HepG2 (cell line): Measurements from ENCODE around the gene PDE6C. TPM values are rescaled to one million over a fixed set of nuclear protein-coding genes. Genes with fewer than 3 reads are reported as not detected.

Experiments used
- ETV6 ChIP-seq: sonication (generic); formaldehyde crosslinking; conservative IDR thresholded peaks from 2 replicates; pipeline ENCODE4 v1.4.0; 2020; ENCODE audit warnings: missing genetic modification reagents
- GATA4 ChIP-seq: sonication (generic); IDR thresholded peaks from 2 replicates; pipeline ENCODE4 v1.6.1; 2016; ENCODE audit warnings: antibody characterized with exemption, low read depth, borderline replicate concordance
- GPN1 ChIP-seq: sonication (generic); formaldehyde crosslinking; IDR thresholded peaks from 2 replicates; pipeline ENCODE4 v1.5.1; 2020; ENCODE audit warnings: missing genetic modification reagents, borderline replicate concordance
- HIC2 ChIP-seq: sonication (generic); formaldehyde crosslinking; IDR thresholded peaks from 2 replicates; pipeline ENCODE4 v1.9.0; 2022; ENCODE audit warnings: low read depth, missing genetic modification reagents
- JARID2 ChIP-seq: sonication (generic); formaldehyde crosslinking; IDR thresholded peaks from 2 replicates; pipeline ENCODE4 v1.8.1; 2023; ENCODE audit warnings: missing genetic modification reagents, inconsistent platforms; ENCODE audit not compliant: insufficient replicate concordance
- NFIC ChIP-seq: IDR thresholded peaks from 2 replicates; pipeline ENCODE4 v1.6.1; 2012; ENCODE audit warnings: mild to moderate bottlenecking, low read length, inconsistent platforms
- RBM39 ChIP-seq: fragments of 200-400 bp; formaldehyde crosslinking; IDR thresholded peaks from one replicate; pipeline ENCODE4 v1.6.1; 2018; ENCODE audit warnings: antibody characterized with exemption, mild to moderate bottlenecking, low read depth, low read length; ENCODE audit not compliant: poor library complexity, severe bottlenecking
- SRSF4 ChIP-seq: fragments of 200-400 bp; formaldehyde crosslinking; IDR thresholded peaks from one replicate; pipeline ENCODE4 v1.6.1; 2018; ENCODE audit warnings: mild to moderate bottlenecking, low read depth, low read length, moderate library complexity; ENCODE audit not compliant: poor library complexity, severe bottlenecking
- TEAD2 ChIP-seq: sonication (generic); formaldehyde crosslinking; IDR thresholded peaks from 2 replicates; pipeline ENCODE4 v1.9.0; 2021; ENCODE audit warnings: missing genetic modification reagents
- THAP9 ChIP-seq: sonication (generic); formaldehyde crosslinking; IDR thresholded peaks from 2 replicates; pipeline ENCODE4; 2020; ENCODE audit warnings: missing genetic modification reagents, mild to moderate bottlenecking, borderline replicate concordance
- TSC22D2 ChIP-seq: sonication (generic); formaldehyde crosslinking; IDR thresholded peaks from 2 replicates; pipeline ENCODE4 v1.5.1; 2020; ENCODE audit warnings: missing genetic modification reagents, mild to moderate bottlenecking, borderline replicate concordance
- ZNF280B ChIP-seq: sonication (generic); formaldehyde crosslinking; IDR thresholded peaks from 2 replicates; pipeline ENCODE4 v1.5.0; 2020; ENCODE audit warnings: missing genetic modification reagents, mild to moderate bottlenecking, borderline replicate concordance
- polyA plus RNA-seq, 8 experiments: library from polyadenylated mRNA; depleted of rRNA in 3 of 8; stranded (reverse) in 7 of 8; unstranded in 1 of 8; fragments of >200 nt; fragmentation: Illumina TruSeq in 4 of 8; extraction: Trizol in 4 of 8; gene quantifications; 2 replicates each; pipeline versions ENCODE4 v1.2.1 to v1.2.3, GENCODE V29; 2011 to 2016; ENCODE audit warnings: low read depth in 4 of 8, missing spikeins in 1 of 8, mixed read lengths in 1 of 8; ENCODE audit not compliant: insufficient read depth in 1 of 8
- total RNA-seq, 5 experiments: library from RNA; depleted of rRNA; stranded (reverse); fragments of >200 nt; fragmentation: Illumina TruSeq; extraction: Trizol; gene quantifications; 2 replicates each; pipeline ENCODE4 v1.2.3, GENCODE V29; 2016; ENCODE audit warnings: low read depth in 1 of 5
- TF ChIP-seq, protein P1 (sequence below): sonication (generic); formaldehyde crosslinking; IDR thresholded peaks from 2 replicates; pipeline ENCODE4 v1.4.0; 2020; ENCODE audit warnings: missing genetic modification reagents, mild to moderate bottlenecking, borderline replicate concordance
- TF ChIP-seq, protein P2 (sequence below): IDR thresholded peaks from 2 replicates; pipeline ENCODE4 v1.6.1; 2016; ENCODE audit warnings: mild to moderate bottlenecking, missing biosample characterization, missing genetic modification reagents
- TF ChIP-seq, protein P3 (sequence below): sonication (generic); formaldehyde crosslinking; IDR thresholded peaks from 2 replicates; pipeline ENCODE4 v1.4.0; 2020; ENCODE audit warnings: mild to moderate bottlenecking, missing genetic modification reagents

Gene PDE6C
- total and polyA plus RNA-seq, 2 of the 13 experiments (the other 11 are each of a cell fraction or from before 2014, with no cell fraction given): 0.64 TPM; not detected in 1

- peak; percentile 62 for TF ChIP-seq RBM39
- peak; percentile 95 for TF ChIP-seq HIC2 (CRISPR knock-in tag)
- no peak for TF ChIP-seq TSC22D2 (CRISPR knock-in tag)
- peak; percentile 72; the same call in 1 of the 2 replicates for TF ChIP-seq THAP9 (CRISPR knock-in tag)
- TF ChIP-seq, protein P1, sequence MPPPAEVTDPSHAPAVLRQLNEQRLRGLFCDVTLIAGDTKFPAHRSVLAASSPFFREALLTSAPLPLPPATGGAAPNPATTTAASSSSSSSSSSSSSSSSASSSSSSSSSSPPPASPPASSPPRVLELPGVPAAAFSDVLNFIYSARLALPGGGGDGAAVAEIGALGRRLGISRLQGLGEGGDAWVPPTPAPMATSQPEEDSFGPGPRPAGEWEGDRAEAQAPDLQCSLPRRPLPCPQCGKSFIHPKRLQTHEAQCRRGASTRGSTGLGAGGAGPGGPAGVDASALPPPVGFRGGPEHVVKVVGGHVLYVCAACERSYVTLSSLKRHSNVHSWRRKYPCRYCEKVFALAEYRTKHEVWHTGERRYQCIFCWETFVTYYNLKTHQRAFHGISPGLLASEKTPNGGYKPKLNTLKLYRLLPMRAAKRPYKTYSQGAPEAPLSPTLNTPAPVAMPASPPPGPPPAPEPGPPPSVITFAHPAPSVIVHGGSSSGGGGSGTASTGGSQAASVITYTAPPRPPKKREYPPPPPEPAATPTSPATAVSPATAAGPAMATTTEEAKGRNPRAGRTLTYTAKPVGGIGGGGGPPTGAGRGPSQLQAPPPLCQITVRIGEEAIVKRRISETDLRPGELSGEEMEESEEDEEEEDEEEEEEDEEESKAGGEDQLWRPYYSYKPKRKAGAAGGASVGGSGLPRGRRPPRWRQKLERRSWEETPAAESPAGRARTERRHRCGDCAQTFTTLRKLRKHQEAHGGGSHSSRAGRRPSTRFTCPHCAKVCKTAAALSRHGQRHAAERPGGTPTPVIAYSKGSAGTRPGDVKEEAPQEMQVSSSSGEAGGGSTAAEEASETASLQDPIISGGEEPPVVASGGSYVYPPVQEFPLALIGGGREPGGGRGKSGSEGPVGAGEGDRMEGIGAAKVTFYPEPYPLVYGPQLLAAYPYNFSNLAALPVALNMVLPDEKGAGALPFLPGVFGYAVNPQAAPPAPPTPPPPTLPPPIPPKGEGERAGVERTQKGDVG: no peak
- TF ChIP-seq GATA4: peak; percentile 81; the same call in 1 of the 2 replicates
- TF ChIP-seq ETV6 (CRISPR knock-in tag): no peak; the same call in none of the 2 replicates
- TF ChIP-seq, protein P2, sequence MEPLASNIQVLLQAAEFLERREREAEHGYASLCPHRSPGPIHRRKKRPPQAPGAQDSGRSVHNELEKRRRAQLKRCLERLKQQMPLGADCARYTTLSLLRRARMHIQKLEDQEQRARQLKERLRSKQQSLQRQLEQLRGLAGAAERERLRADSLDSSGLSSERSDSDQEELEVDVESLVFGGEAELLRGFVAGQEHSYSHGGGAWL (CRISPR knock-in tag): peak; percentile 66; the same call in 1 of the 2 replicates
- TF ChIP-seq GPN1 (CRISPR knock-in tag): no peak
- TF ChIP-seq SRSF4: no peak
- 0 out of 2 replicates have a peak, but pooled peaks have one; percentile 60 for TF ChIP-seq NFIC
- no peak for TF ChIP-seq TEAD2 (CRISPR knock-in tag)
- peak; percentile 90 for TF ChIP-seq ZNF280B
- TF ChIP-seq, protein P3, sequence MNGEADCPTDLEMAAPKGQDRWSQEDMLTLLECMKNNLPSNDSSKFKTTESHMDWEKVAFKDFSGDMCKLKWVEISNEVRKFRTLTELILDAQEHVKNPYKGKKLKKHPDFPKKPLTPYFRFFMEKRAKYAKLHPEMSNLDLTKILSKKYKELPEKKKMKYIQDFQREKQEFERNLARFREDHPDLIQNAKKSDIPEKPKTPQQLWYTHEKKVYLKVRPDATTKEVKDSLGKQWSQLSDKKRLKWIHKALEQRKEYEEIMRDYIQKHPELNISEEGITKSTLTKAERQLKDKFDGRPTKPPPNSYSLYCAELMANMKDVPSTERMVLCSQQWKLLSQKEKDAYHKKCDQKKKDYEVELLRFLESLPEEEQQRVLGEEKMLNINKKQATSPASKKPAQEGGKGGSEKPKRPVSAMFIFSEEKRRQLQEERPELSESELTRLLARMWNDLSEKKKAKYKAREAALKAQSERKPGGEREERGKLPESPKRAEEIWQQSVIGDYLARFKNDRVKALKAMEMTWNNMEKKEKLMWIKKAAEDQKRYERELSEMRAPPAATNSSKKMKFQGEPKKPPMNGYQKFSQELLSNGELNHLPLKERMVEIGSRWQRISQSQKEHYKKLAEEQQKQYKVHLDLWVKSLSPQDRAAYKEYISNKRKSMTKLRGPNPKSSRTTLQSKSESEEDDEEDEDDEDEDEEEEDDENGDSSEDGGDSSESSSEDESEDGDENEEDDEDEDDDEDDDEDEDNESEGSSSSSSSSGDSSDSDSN (CRISPR knock-in tag): peak; percentile 97
- TF ChIP-seq JARID2: no peak
These were observed 11.1 kb upstream of the PDE6C start, which contains the start of gene RBP4 (continued) for GRCh38 chr10:93601146-93601773.
